ENCODE measurements around the gene SLC25A29. TPM values are rescaled to one million over a fixed set of nuclear protein-coding genes. Genes with fewer than 3 reads are reported as not detected.
"Not testable (repeated sequence)": the region's sequence is repeated elsewhere in the genome, so short reads cannot be mapped to it uniquely, and the experiment has no call there.

Gene SLC25A29
- total RNA-seq, 1 donor from 2014 or later, result 123 TPM

DNA sequence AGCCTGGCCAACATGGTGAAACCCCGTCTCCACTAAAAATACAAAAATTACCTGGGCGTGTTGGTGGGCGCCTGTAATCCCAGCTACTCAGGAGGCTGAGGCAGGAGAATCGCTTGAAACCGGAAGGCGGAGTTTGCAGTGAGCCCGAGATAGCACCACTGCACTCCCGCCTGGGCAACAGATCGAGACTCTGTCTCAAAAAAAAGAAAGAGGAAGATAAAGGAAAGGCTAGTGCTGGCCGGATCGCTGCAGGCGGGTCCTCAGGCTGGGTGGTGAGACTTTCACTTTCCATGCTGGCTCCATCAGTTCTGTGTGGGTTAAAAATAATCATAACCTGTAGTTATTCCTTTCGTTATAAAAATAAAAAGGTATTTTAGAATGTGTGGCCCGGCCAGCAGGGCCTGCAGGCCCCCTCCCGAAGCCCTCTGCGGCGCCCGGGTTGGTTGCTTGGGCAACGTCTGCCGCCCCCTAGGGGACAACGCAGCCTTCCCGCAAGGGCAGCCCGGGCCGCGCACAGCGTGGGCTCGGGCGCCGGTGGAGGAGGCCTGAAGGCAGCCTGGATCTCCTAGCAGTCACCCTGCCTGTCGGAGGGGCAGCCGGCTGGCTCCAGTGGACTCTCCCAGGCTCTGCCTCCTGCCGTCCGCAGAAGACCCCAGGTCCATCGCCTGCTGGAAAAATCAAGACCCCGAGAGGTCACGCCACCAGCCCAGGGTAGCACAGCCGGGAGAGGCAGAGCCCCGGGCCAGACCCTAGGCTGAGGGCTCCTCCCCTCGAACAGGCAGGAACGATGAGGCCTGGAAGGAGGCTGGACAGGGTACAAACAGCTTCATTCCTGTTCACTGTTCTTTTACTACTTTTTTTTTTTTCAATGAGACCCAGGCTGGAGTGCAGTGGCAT is 11.9 kb upstream of the SLC25A29 start:
- no peak overlapping the region for H3K4me3 Mint-ChIP-seq
- peaks cover 3% of the 10 kb centered on the region for H3K4me1 Mint-ChIP-seq
- H3K27me3 Mint-ChIP-seq (ENCODE audit: low read depth), result no peaks in the 10 kb centered on the region
- H3K36me3 Mint-ChIP-seq (ENCODE audit: low read depth), result no peaks in the 10 kb centered on the region
- peak; percentile 69 for DNase-seq (ENCODE audit: low read depth, low spot score)
- H3K27ac Mint-ChIP-seq (ENCODE audit: unreplicated experiment), result no peak overlapping the region
- TF ChIP-seq, protein P1, sequence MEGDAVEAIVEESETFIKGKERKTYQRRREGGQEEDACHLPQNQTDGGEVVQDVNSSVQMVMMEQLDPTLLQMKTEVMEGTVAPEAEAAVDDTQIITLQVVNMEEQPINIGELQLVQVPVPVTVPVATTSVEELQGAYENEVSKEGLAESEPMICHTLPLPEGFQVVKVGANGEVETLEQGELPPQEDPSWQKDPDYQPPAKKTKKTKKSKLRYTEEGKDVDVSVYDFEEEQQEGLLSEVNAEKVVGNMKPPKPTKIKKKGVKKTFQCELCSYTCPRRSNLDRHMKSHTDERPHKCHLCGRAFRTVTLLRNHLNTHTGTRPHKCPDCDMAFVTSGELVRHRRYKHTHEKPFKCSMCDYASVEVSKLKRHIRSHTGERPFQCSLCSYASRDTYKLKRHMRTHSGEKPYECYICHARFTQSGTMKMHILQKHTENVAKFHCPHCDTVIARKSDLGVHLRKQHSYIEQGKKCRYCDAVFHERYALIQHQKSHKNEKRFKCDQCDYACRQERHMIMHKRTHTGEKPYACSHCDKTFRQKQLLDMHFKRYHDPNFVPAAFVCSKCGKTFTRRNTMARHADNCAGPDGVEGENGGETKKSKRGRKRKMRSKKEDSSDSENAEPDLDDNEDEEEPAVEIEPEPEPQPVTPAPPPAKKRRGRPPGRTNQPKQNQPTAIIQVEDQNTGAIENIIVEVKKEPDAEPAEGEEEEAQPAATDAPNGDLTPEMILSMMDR (conservative IDR thresholded peaks at IDR 0.05), result peak; percentile 74
- no peaks in the 10 kb centered on the region for H3K9me3 Mint-ChIP-seq

GRCh38 chr14:100317389-100317788 is 11.1 kb upstream of the SLC25A29 start:
- Mint-ChIP-seq H3K27me3 (ENCODE audit: low read depth) (no peaks in the 10 kb centered on the region), H3K4me1 (peaks cover 8% of the 10 kb centered on the region), H3K36me3 (ENCODE audit: low read depth) (no peaks in the 10 kb centered on the region), H3K27ac (ENCODE audit: unreplicated experiment) (no peak overlapping the region), H3K9me3 (no peaks in the 10 kb centered on the region), H3K4me3 (no peak overlapping the region)
- no peak for DNase-seq (ENCODE audit: low read depth, low spot score)
- TF ChIP-seq, protein P1 (conservative IDR thresholded peaks at IDR 0.05), result no peak

GRCh38 chr14:100314724-100315123 is 8.5 kb upstream of the SLC25A29 start:
- H3K4me3 Mint-ChIP-seq, result no peak overlapping the region
- no peak for DNase-seq (ENCODE audit: low read depth, low spot score)
- TF ChIP-seq, protein P1 (conservative IDR thresholded peaks at IDR 0.05), result no peak
- peaks cover 19% of the 10 kb centered on the region for H3K4me1 Mint-ChIP-seq
- H3K9me3 Mint-ChIP-seq, result no peaks in the 10 kb centered on the region
- H3K27me3 Mint-ChIP-seq (ENCODE audit: low read depth), result peaks cover 2% of the 10 kb centered on the region
- H3K36me3 Mint-ChIP-seq (ENCODE audit: low read depth), result no peaks in the 10 kb centered on the region
- H3K27ac Mint-ChIP-seq (ENCODE audit: unreplicated experiment), result no peak overlapping the region

GRCh38 chr14:100313464-100314230 is 7.4 kb upstream of the SLC25A29 start:
- TF ChIP-seq, protein P1 (conservative IDR thresholded peaks at IDR 0.05), result no peak
- Mint-ChIP-seq H3K4me1 (peaks cover 30% of the 10 kb centered on the region), H3K4me3 (peak overlapping the region; percentile 34), H3K36me3 (ENCODE audit: low read depth) (no peaks in the 10 kb centered on the region), H3K27ac (ENCODE audit: unreplicated experiment) (peak overlapping the region; percentile 50), H3K9me3 (no peaks in the 10 kb centered on the region), H3K27me3 (ENCODE audit: low read depth) (peaks cover 2% of the 10 kb centered on the region)
- DNase-seq (ENCODE audit: low read depth, low spot score), result no peak

- Mint-ChIP-seq H3K9me3 (no peaks in the 10 kb centered on the region), H3K27me3 (ENCODE audit: low read depth) (peaks cover 2% of the 10 kb centered on the region), H3K27ac (ENCODE audit: unreplicated experiment) (peak overlapping the region; percentile 50), H3K4me1 (peaks cover 37% of the 10 kb centered on the region), H3K4me3 (peak overlapping the region; percentile 52), H3K36me3 (ENCODE audit: low read depth) (no peaks in the 10 kb centered on the region)
- DNase-seq (ENCODE audit: low read depth, low spot score), result no peak
- TF ChIP-seq, protein P1 (conservative IDR thresholded peaks at IDR 0.05), result no peak
Measured at GRCh38 chr14:100312877-100313400, 6.7 kb upstream of the SLC25A29 start.

- H3K9me3 Mint-ChIP-seq; H3K27ac Mint-ChIP-seq (ENCODE audit: unreplicated experiment); DNase-seq (ENCODE audit: low read depth, low spot score); H3K36me3 Mint-ChIP-seq (ENCODE audit: low read depth); H3K27me3 Mint-ChIP-seq (ENCODE audit: low read depth): not testable (repeated sequence)
- peaks cover 43% of the 10 kb centered on the region for H3K4me1 Mint-ChIP-seq
- H3K4me3 Mint-ChIP-seq, result peak overlapping the region; percentile 52
Measured at GRCh38 chr14:100312110-100312876, 6.0 kb upstream of the SLC25A29 start.
